ENCODE data around the gene AMOTL1.

The AMOTL1 gene

DNA sequence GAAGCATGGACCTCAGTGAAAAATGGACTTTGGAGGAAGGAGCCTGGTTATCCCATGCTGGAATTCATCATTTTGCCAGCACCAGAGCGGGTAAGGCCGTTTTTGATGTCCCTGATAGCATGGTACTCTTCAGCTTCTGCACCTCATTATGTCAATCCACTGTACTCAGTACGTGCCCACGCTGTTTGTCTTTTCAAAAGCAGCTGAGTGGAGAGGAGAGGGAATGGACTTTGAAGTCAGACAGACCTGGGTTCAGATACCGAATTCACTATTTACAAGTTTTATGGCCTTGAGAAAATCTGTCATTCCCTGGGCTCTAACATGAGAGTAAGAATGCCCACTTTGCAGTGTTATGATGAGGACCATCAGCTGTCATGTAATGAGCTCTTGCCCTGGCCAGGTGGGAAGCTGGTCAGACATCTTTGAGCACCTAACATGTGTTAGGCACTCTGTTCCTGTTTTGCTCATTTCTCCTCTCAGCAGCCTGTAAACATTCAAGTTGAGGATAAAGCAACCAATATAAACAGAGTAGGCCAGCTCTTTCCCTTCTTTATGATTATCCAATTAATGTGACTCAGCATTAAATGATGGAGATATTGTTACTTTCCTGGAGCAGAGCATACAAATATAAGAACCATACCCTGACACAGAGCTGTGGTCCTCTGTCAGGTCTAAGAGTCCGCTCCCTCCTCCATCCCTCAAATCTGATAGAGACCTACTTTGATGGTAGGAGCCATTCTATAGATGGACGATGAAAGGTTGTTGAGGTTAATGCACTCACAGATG lies 39.0 kb upstream of the AMOTL1 start:
- H3K27ac ChIP-seq, result no peak overlapping the region
- TF ChIP-seq, protein P1, sequence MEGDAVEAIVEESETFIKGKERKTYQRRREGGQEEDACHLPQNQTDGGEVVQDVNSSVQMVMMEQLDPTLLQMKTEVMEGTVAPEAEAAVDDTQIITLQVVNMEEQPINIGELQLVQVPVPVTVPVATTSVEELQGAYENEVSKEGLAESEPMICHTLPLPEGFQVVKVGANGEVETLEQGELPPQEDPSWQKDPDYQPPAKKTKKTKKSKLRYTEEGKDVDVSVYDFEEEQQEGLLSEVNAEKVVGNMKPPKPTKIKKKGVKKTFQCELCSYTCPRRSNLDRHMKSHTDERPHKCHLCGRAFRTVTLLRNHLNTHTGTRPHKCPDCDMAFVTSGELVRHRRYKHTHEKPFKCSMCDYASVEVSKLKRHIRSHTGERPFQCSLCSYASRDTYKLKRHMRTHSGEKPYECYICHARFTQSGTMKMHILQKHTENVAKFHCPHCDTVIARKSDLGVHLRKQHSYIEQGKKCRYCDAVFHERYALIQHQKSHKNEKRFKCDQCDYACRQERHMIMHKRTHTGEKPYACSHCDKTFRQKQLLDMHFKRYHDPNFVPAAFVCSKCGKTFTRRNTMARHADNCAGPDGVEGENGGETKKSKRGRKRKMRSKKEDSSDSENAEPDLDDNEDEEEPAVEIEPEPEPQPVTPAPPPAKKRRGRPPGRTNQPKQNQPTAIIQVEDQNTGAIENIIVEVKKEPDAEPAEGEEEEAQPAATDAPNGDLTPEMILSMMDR (IDR thresholded peaks at IDR 0.05), result no peak
- TF ChIP-seq ZFX (IDR thresholded peaks at IDR 0.05; ENCODE audit: borderline replicate concordance), result no peak

DNA sequence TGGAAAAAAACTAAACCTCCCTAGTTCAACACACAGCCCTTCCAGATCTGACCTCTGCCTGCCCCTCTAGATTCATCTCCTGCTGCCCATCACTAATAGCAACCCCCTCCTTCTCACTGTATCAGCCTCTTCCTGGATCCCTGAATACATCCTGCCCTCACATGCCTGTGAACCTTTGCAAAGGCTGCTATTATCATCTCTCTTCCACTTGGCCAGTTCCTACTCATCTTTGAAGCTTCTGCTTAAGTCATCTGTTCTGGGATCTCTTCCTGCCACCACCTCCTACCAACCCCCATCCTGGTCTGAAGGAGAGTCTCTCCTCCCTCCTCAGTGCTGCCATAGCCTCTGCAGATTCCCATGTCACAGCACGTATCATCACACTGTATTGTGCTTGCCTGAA lies 38.0 kb upstream of the AMOTL1 start:
- no peak for TF ChIP-seq ZFX (IDR thresholded peaks at IDR 0.05; ENCODE audit: borderline replicate concordance)
- TF ChIP-seq, protein P1 (IDR thresholded peaks at IDR 0.05), result no peak

DNA sequence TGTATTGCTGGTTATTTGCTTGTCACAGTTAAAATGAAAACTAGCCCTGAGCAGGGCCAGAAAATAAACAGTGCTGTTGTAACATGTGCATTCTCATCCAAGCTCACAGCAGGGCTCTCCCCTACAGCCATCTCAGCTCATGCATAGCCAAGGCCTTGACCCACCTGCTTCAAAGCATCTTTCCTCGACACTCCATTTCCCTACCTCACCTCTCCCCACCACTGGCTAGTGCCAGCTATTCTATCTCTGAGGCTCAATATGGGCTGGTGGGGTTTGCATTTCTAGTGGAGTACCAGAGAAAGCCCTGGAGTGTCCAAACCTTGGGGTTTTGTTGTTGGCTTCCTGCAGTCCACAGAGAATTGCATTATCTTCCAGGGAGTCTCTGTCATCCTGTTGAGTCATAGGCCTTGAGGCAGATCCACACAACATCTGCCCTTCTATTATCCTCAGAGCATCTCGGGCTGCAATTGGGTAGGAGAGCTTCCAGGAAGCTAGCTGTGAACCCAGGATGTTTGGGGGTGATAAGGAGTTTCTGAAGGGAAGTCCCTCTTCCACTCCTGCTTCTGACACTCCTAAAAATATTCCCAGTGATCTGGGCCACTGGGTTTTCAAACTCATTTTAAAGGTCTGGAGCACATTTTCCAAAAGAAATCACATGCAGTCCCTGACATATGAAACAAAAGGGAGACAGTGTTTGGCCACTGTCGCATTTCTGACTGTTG lies 36.1 kb upstream of the AMOTL1 start:
- H3K27ac ChIP-seq, result no peak overlapping the region
- no peak for TF ChIP-seq ZFX (IDR thresholded peaks at IDR 0.05; ENCODE audit: borderline replicate concordance)
- TF ChIP-seq, protein P1 (IDR thresholded peaks at IDR 0.05), result no peak

More for the DNA sequence above, 38.0 kb upstream of the AMOTL1 start:
- H3K27ac ChIP-seq, result no peak overlapping the region

DNA sequence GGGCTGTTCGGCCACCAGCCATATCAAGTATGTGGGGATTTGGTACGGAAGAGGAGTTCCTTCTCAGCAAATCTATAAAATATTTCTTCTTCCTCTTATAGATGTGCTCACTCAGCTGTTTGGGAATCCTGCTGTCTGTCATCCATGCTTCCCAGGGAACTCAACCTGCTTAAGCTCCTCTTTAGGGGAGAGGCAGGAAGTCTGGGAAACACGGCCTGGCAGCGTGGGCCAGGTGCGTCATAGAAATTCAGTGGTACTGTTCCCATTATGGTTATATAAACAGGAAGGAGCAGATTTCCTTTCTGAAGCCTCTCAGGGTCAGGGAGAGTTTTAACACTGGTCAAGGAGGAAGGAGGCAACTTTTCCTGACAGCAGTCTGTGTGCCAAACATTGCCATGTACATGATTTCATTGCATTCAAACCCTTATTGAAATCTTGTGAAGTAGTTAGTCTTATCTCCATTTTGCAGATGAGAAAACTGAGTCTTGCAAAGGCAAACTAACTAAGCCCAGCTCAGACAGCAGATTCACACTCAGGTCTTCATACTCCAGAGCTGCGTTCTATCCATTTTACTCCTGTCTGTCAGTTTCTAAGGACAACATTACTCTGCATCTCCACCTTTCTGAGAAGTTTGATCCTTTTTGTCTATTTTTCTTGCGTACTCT lies 35.4 kb upstream of the AMOTL1 start:
- TF ChIP-seq, protein P1 (IDR thresholded peaks at IDR 0.05), result no peak
- TF ChIP-seq ZFX (IDR thresholded peaks at IDR 0.05; ENCODE audit: borderline replicate concordance), result no peak
- H3K27ac ChIP-seq, result no peak overlapping the region

DNA sequence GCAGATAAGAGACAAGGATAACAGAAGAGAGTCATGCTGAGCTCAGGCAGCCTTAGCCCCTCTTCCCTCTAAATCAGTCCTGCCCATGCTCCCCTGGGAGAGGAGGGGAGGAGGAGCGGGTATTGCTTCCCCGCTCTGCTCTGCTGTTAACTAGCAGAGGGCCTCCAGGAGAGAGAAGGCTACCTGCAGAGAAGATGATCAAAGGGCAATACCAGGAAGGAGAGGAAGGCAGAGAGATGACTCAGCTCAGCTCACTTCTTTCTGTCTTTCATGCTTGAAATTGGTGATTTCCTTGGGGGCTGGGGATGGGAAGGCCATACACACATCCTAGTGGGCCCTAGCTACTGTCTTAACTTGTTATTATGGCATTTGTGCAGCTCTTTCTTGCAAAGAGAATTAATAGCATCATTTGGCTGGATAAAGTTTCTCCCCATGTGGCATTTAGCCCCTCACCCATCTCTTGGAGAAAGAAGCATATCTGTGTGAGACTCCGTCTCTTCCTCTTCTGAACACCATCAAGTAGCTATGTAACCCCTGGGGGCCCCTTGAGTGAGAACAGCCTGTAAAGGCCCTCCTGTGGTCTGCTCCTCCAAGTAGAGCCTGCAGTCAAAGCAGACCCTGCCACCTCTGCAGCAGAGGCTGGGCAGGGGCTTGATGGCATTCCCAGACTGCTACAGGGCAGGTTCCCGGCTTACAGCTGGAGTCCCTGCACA lies 33.4 kb upstream of the AMOTL1 start:
- TF ChIP-seq, protein P1 (IDR thresholded peaks at IDR 0.05), result no peak
- TF ChIP-seq ZFX (IDR thresholded peaks at IDR 0.05; ENCODE audit: borderline replicate concordance), result no peak
- H3K27ac ChIP-seq, result no peak overlapping the region

DNA sequence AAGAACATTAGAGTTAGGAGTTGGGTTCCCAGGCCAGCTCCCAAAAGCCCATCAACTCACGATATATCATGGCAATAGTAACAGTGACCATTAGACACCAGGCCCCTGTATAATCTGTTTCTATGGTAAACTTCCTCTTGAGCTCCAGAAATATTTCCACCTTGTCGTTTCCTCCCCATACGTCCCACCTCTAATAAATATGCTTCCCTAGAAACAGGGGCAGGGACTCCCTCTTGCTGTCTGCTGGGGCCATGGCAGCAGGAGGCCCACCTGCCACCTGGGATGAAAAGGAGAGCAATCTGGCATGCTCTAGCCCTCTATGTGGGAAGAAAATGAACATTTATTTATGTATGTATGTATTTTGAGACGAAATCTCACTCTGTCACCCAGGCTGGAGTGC lies 32.2 kb upstream of the AMOTL1 start:
- no peak overlapping the region for H3K27ac ChIP-seq
- TF ChIP-seq ZFX (IDR thresholded peaks at IDR 0.05; ENCODE audit: borderline replicate concordance), result no peak
- TF ChIP-seq, protein P1 (IDR thresholded peaks at IDR 0.05), result no peak
